Keratinocyte (primary cell): ENCODE results near the gene TUG1. TPM values are rescaled to one million over a fixed set of nuclear protein-coding genes. Genes with fewer than 3 reads are reported as not detected.

ENCODE experiments used
- DNase-seq: peaks from one replicate; pipeline ENCODE4 v3.0.0-alpha.2; 2011; ENCODE audit warnings: low read depth, missing footprints, low spot score
- FAIRE-seq: peaks from 2 replicates; lab custom pipeline; 2011; peaks lifted over from hg19 to GRCh38; lab: Jason Lieb, UNC
- H2AFZ ChIP-seq: 2 replicates; pipeline ENCODE4 v1.6.0; 2012; ENCODE audit warnings: low read length, control low read depth, inconsistent platforms; ENCODE audit not compliant: control insufficient read depth
- H3K27ac ChIP-seq: 2 replicates; pipeline ENCODE4 v1.5.1; 2011; ENCODE audit warnings: low read length; ENCODE audit not compliant: control insufficient read depth, insufficient read depth
- H3K27me3 ChIP-seq: 3 replicates; pipeline ENCODE4 v1.6.0; 2011; ENCODE audit warnings: low read length; ENCODE audit not compliant: control insufficient read depth, insufficient read depth; ENCODE audit errors: extremely low read depth
- H3K36me3 ChIP-seq, 2 experiments: 2 replicates in 1 of 2; 3 replicates in 1 of 2; pipeline ENCODE4 v1.5.1; 2011; ENCODE audit warnings: low read length in 2 of 2, mild to moderate bottlenecking in 1 of 2; ENCODE audit not compliant: control insufficient read depth in 2 of 2, insufficient read depth in 2 of 2; ENCODE audit errors: extremely low read depth in 1 of 2
- H3K4me1 ChIP-seq: 3 replicates; pipeline ENCODE4 v1.5.1; 2011; ENCODE audit warnings: low read length; ENCODE audit not compliant: control insufficient read depth, insufficient read depth; ENCODE audit errors: extremely low read depth
- H3K4me2 ChIP-seq: 3 replicates; pipeline ENCODE4 v1.6.0; 2011; ENCODE audit warnings: low read depth, low read length; ENCODE audit not compliant: control insufficient read depth, insufficient read depth; ENCODE audit errors: extremely low read depth
- H3K4me3 ChIP-seq, 3 experiments: fragments of 200-600 bp in 1 of 3; sonication (generic) in 1 of 3; 2 replicates in 2 of 3; 3 replicates in 1 of 3; pipeline ENCODE4 v1.5.1; 2011 to 2016; ENCODE audit warnings: low read length in 3 of 3, mild to moderate bottlenecking in 3 of 3, control low read depth in 2 of 3, inconsistent platforms in 1 of 3, low read depth in 1 of 3, mixed read lengths in 1 of 3, mixed run types in 1 of 3, moderate library complexity in 1 of 3; ENCODE audit not compliant: control insufficient read depth in 2 of 3, insufficient read depth in 2 of 3; ENCODE audit errors: extremely low read depth in 1 of 3
- H3K79me2 ChIP-seq: 2 replicates; pipeline ENCODE4 v1.6.0; 2012; ENCODE audit warnings: low read length; ENCODE audit not compliant: control insufficient read depth, insufficient read depth
- H3K9ac ChIP-seq: 3 replicates; pipeline ENCODE4 v1.6.0; 2011; ENCODE audit warnings: low read length; ENCODE audit not compliant: control insufficient read depth, insufficient read depth; ENCODE audit errors: extremely low read depth
- H3K9me1 ChIP-seq: 3 replicates; pipeline ENCODE4 v1.6.0; 2011; ENCODE audit warnings: low read length; ENCODE audit not compliant: control insufficient read depth, insufficient read depth; ENCODE audit errors: extremely low read depth
- H3K9me3 ChIP-seq: 2 replicates; pipeline ENCODE4 v1.5.1; 2012; ENCODE audit warnings: low read depth, low read length; ENCODE audit not compliant: control insufficient read depth
- H4K20me1 ChIP-seq: 3 replicates; pipeline ENCODE4 v1.6.0; 2011; ENCODE audit warnings: low read length; ENCODE audit not compliant: control insufficient read depth, insufficient read depth; ENCODE audit errors: extremely low read depth
- EZH2 ChIP-seq: IDR thresholded peaks from one replicate; pipeline ENCODE4 v1.6.1; 2012; ENCODE audit warnings: inconsistent platforms, mild to moderate bottlenecking, low read length, moderate library complexity
- dilution Hi-C: fragments of 300-500 bp; cut with MboI; formaldehyde crosslinking; loops from one replicate; pipeline ENCODE4 v1.7.0; 2020; ENCODE audit warnings: low sequenced_read_pairs; ENCODE audit not compliant: extremely low pct_ligation_motif_present
- polyA plus RNA-seq, 5 experiments: library from polyadenylated mRNA; depleted of rRNA in 3 of 5; stranded (reverse) in 3 of 5; stranded (forward) in 1 of 5; unstranded in 1 of 5; fragments of >200 nt; gene quantifications; 1 replicate in 1 of 5; 2 replicates in 3 of 5; 3 replicates in 1 of 5; pipeline versions ENCODE4 v1.2.1 to v1.2.3, GENCODE V29; 2011 to 2012; ENCODE audit warnings: missing spikeins in 2 of 5, low read depth in 1 of 5, low replicate concordance in 1 of 5
- TF ChIP-seq, protein P1 (sequence below), 3 experiments: IDR thresholded peaks in 1 of 3; conservative IDR thresholded peaks in 1 of 3; optimal IDR thresholded peaks in 1 of 3; 2 replicates in 2 of 3; 3 replicates in 1 of 3; pipeline versions ENCODE3 to v1.5.1; 2011; ENCODE audit warnings: low read length in 3 of 3, mild to moderate bottlenecking in 3 of 3, moderate library complexity in 2 of 3, control low read depth in 1 of 3, inconsistent platforms in 1 of 3; ENCODE audit not compliant: insufficient read depth in 2 of 3; ENCODE audit errors: extremely low read depth in 1 of 3

Gene TUG1
- polyA plus RNA-seq, 1 donor (not counting 4 experiments of a cell fraction or from before 2014, with no cell fraction given) = 77.1 TPM

DNA sequence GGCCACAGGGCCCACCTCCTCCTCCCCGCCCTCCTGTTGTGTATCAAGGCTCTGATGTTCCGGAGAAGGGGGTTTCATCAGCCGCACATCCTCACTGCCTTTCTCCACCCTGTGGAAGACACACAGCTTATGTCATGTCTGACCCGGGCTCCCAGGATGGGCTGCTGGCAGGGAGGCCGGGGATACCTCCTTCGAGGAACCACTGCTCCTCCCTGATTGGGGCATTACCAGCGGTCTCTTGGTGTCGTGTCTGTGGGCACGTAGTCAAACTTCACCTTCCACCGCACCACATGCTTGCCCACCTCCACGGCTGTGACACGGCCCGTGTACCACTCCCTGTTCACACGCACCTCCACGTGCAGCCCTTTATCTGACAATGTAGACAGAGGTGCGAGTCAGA is 36.4 kb upstream of the TUG1 start:
- no peak overlapping the region for H3K4me3 ChIP-seq
- no peaks in the 10 kb centered on the region for H3K79me2 ChIP-seq
- no peaks in the 10 kb centered on the region for H3K9me1 ChIP-seq
- H3K27ac ChIP-seq = no peak overlapping the region
- H3K9me3 ChIP-seq = no peaks in the 10 kb centered on the region
- H3K4me2 ChIP-seq = no peak overlapping the region
- H3K9ac ChIP-seq = no peak overlapping the region
- H3K4me1 ChIP-seq = no peaks in the 10 kb centered on the region
- no peak for FAIRE-seq
- TF ChIP-seq, protein P1, sequence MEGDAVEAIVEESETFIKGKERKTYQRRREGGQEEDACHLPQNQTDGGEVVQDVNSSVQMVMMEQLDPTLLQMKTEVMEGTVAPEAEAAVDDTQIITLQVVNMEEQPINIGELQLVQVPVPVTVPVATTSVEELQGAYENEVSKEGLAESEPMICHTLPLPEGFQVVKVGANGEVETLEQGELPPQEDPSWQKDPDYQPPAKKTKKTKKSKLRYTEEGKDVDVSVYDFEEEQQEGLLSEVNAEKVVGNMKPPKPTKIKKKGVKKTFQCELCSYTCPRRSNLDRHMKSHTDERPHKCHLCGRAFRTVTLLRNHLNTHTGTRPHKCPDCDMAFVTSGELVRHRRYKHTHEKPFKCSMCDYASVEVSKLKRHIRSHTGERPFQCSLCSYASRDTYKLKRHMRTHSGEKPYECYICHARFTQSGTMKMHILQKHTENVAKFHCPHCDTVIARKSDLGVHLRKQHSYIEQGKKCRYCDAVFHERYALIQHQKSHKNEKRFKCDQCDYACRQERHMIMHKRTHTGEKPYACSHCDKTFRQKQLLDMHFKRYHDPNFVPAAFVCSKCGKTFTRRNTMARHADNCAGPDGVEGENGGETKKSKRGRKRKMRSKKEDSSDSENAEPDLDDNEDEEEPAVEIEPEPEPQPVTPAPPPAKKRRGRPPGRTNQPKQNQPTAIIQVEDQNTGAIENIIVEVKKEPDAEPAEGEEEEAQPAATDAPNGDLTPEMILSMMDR (optimal IDR thresholded peaks at IDR 0.05 in 1 of 3, IDR thresholded peaks at IDR 0.05 in 1 of 3, conservative IDR thresholded peaks at IDR 0.05 in 1 of 3; ENCODE audit: extremely low read depth in 1 of 3, insufficient read depth in 2 of 3, low read length in 3 of 3) = no peak
- TF ChIP-seq EZH2 = no peak
- DNase-seq = no peak
- no peaks in the 10 kb centered on the region for H4K20me1 ChIP-seq
- dilution Hi-C loops = no loop called here
- no peaks in the 10 kb centered on the region for H3K27me3 ChIP-seq
- peaks cover 35 to 51% of the 10 kb centered on the region in 2 experiments for H3K36me3 ChIP-seq
- no peak overlapping the region for H2AFZ ChIP-seq

DNA sequence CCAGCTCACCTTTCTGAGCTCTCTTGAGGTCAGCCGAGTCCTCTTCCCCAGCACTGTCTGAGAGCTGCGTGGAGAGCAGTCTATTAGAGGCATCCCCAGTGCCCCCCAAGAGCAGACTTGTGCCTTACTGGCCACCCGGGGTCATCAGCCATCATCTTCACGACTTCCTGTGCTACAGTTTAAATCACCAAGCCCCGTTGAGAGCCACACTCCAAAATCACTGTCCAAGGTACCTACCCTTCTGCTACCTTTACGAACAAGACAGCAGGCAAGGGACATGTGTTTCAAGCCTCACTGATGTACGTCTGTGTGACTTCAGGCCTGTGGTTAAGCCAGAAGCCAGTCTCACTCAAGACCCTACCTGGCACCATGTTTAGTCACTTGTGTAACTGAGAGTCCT is 35.6 kb upstream of the TUG1 start:
- Histone ChIP-seq H3K4me3 (no peak overlapping the region), H3K4me2 (no peak overlapping the region), H3K36me3 (peaks cover 32 to 46% of the 10 kb centered on the region in 2 experiments), H3K9me1 (no peaks in the 10 kb centered on the region), H3K27ac (no peak overlapping the region), H3K4me1 (no peaks in the 10 kb centered on the region), H3K9me3 (no peaks in the 10 kb centered on the region), H3K79me2 (no peaks in the 10 kb centered on the region), H3K9ac (no peak overlapping the region), H3K27me3 (no peaks in the 10 kb centered on the region), H2AFZ (no peak overlapping the region), H4K20me1 (no peaks in the 10 kb centered on the region)
- dilution Hi-C loops = no loop called here
- TF ChIP-seq, protein P1 (optimal IDR thresholded peaks at IDR 0.05 in 1 of 3, IDR thresholded peaks at IDR 0.05 in 1 of 3, conservative IDR thresholded peaks at IDR 0.05 in 1 of 3; ENCODE audit: extremely low read depth in 1 of 3, insufficient read depth in 2 of 3, low read length in 3 of 3) = no peak
- TF ChIP-seq EZH2 = no peak
- FAIRE-seq = no peak
- no peak for DNase-seq
